Type B pancreatic cell (in vitro differentiated cells): ENCODE measurements around the gene GPX5. TPM values are rescaled to one million over a fixed set of nuclear protein-coding genes. Genes with fewer than 3 reads are reported as not detected.

Source experiments
- DNase-seq: peaks from one replicate; pipeline ENCODE4 v3.0.0; 2021; ENCODE audit warnings: mixed read lengths; ENCODE audit not compliant: unreplicated experiment; ENCODE audit errors: extremely low spot score
- H3K27ac Mint-ChIP-seq: 2 replicates; pipeline ENCODE4 v1.8.0; 2021; ENCODE audit warnings: mild to moderate bottlenecking, mixed read lengths
- H3K27me3 Mint-ChIP-seq: 2 replicates; pipeline ENCODE4 v1.8.0; 2021; ENCODE audit warnings: mixed read lengths
- H3K36me3 Mint-ChIP-seq: 2 replicates; pipeline ENCODE4 v1.8.0; 2021; ENCODE audit warnings: mixed read lengths
- H3K4me1 Mint-ChIP-seq: one replicate; pipeline ENCODE4 v1.8.0; 2021; ENCODE audit warnings: mixed read lengths; ENCODE audit not compliant: unreplicated experiment
- H3K4me3 Mint-ChIP-seq: 2 replicates; pipeline ENCODE4 v1.8.0; 2021; ENCODE audit warnings: mild to moderate bottlenecking, mixed read lengths
- H3K9me3 Mint-ChIP-seq: 2 replicates; pipeline ENCODE4 v1.8.0; 2021; ENCODE audit warnings: mixed read lengths
- total RNA-seq: library from RNA; stranded (reverse); gene quantifications from 2 replicates; pipeline ENCODE4 v1.2.1, GENCODE V29; 2021; ENCODE audit warnings: low replicate concordance
- TF ChIP-seq, protein P1 (sequence below): fragments of 200-600 bp; sonication (generic); conservative IDR thresholded peaks from 2 replicates; pipeline ENCODE4 v1.5.0; 2021; ENCODE audit warnings: antibody characterized with exemption, mild to moderate bottlenecking

Gene GPX5
- total RNA-seq, 1 donor from 2014 or later: not detected

DNA sequence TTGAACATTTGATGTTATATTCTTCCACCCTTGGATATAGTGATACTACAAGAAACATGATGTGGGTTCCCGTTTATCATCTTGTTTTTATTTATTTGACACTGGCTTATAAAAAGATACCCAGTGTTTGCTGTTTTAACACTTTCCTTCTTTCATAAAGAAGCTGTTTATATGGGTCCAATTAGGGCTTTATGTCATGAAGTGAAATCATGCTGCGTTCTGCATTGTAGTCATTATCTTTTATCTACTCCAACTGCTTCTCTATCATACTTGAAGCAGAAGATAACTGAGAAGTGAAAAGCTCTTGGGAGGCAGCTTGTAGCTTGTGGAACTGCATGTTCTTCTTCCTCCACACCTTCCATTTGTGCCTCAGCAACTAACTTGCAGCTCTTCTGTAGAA is 57.8 kb downstream of the GPX5 start:
- Mint-ChIP-seq H3K27me3 (no peaks in the 10 kb centered on the region), H3K9me3 (no peaks in the 10 kb centered on the region), H3K4me3 (no peak overlapping the region), H3K4me1 (peaks cover 31% of the 10 kb centered on the region), H3K36me3 (peaks cover 9% of the 10 kb centered on the region), H3K27ac (no peak overlapping the region)
- DNase-seq: no peak
- TF ChIP-seq, protein P1, sequence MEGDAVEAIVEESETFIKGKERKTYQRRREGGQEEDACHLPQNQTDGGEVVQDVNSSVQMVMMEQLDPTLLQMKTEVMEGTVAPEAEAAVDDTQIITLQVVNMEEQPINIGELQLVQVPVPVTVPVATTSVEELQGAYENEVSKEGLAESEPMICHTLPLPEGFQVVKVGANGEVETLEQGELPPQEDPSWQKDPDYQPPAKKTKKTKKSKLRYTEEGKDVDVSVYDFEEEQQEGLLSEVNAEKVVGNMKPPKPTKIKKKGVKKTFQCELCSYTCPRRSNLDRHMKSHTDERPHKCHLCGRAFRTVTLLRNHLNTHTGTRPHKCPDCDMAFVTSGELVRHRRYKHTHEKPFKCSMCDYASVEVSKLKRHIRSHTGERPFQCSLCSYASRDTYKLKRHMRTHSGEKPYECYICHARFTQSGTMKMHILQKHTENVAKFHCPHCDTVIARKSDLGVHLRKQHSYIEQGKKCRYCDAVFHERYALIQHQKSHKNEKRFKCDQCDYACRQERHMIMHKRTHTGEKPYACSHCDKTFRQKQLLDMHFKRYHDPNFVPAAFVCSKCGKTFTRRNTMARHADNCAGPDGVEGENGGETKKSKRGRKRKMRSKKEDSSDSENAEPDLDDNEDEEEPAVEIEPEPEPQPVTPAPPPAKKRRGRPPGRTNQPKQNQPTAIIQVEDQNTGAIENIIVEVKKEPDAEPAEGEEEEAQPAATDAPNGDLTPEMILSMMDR: no peak

Other genes with a start within 250 kb of the GPX5 start
- gene PGBD1, start 244.3 kb upstream of the GPX5 start, total RNA-seq: 3.6 and 7.9 TPM in 2 replicates
- 6.2 TPM in 2 replicates for gene ZSCAN31, start 189.7 kb upstream of the GPX5 start, total RNA-seq
- gene ZKSCAN3, start 175.9 kb upstream of the GPX5 start, total RNA-seq: 9.3 and 12.6 TPM in 2 replicates
- 9.6 and 12.4 TPM in 2 replicates for gene ZSCAN12, start 126.1 kb upstream of the GPX5 start, total RNA-seq
- gene ZSCAN23, start 82.4 kb upstream of the GPX5 start, total RNA-seq: 10.3 and 11.2 TPM in 2 replicates
- not detected in 2 replicates for gene GPX6, start 10.1 kb upstream of the GPX5 start, total RNA-seq